Stimulated activated CD4-positive, alpha-beta T cell treated with anti-CD3 and anti-CD28 coated beads, Interleukin-2, amount 100 ng/mL, for 4 hours (primary cell): ENCODE results near the gene CYBA.
A peak's percentile ranks its signal among the peaks of the same experiment; 100 is the strongest.

ENCODE experiments used
- DNase-seq: peaks from one replicate; pipeline ENCODE4 v3.0.0-alpha.2; 2020; ENCODE audit warnings: low read depth

CYBA gene

DNA sequence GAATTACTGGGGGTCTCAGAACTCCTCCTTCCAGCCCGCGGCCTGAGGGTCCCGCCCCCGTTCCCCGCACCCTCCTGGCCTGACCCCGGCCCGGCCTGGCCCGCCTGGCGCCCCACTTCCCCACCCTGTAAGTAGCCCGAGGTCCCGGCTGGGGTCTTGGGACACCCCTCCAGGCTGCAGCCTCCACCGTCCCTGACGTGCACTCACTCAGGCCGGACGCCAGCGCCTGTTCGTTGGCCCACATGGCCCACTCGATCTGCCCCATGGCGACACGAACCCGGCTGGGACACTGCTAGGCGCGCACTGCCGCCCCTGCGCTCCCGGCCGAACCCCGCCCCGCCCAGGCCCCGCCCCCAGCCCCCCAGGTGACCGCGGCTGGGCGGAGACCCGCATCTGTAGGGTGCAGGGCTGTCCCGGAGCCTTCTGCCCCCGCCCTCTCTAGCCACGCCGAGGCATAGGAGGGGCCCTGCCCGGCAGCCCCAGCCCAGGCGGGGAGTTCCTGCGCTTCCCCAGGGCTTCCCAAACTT, at the start of gene CYBA:
Gene CYBA, minus strand, starts transcription at position 305 of the 527 bp plus-strand sequence. Its CDS starts 40 bp downstream, at position 265.
- DNase-seq: peak; percentile 58

DNA sequence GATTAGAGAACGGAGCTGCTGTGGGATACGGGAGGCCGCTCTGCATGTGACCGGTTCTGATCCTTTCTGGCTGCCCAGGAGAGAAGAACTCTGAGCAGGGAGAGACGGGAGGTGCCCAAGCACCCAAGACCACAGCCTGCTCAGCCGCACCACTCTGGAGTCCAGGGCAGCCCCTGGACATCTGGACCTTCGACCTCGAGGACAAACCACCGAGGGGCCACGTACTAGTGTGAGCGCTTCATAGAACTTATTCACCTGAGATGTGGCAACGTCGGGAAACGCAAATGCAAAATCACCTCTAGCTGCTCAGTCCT, 49.4 kb upstream of the CYBA start:
- no peak for DNase-seq

- no peak for DNase-seq
These were observed 48.3 kb upstream of the CYBA start for GRCh38 chr16:88699180-88699579.

DNA sequence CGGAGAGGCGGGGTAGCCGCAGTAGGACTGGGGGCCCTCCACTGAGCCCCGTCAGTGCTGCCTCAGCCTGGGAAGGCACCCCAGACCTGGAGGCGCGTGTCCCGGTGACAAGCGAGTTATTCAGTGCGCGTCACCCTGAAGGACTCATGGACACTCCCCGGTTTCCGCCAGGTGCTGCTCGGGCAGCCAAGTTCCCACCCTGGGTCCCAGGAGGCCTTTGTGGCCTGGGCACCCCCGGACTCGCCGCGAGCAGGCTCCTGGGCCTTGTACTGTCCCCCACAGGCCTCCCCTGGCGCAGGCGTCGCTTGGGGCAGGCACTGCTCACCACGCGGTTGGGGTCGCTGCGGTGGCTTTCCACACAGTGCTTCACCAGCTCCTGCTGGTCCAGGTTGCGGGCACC, 47.8 kb upstream of the CYBA start:
- DNase-seq: no peak

DNA sequence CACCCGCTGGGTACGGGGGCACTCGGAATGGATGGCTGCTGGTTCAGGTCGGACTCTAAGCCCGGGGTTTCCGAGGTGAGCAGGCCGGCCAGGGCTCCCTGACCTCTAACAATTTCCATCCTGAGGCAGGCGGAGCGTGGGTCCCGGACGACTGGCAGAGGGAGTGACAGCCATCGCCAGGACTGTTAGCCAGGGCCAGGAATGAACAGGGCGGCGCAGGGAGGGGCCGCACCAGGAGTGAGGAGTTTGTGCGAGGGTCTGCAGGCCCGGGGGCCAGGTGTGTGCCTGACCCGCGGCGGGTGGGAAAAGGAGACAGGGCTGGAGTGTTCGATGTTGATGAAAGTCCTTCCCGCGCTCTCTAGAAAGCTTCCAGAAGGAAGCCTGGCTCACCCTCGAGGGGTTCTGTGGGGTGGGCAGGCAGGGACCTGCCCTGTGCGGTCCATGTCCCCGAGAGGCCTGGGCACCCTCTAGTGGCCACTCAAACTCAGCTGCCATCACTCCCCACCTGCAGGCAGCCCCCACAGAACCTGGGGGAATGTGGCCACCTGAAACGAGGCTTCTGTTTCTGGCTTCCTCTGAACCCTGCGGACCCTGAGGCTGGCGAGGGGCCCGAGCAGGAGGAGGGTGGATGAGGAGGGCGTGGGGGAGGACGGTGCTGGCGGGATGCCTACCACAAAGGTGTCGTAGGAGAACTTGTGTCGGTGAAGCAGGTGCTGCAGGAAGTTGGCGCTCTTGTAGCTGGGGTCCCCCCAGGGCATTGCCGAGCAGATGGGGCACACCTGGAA, 47.2 kb upstream of the CYBA start:
- DNase-seq: no peak

DNA sequence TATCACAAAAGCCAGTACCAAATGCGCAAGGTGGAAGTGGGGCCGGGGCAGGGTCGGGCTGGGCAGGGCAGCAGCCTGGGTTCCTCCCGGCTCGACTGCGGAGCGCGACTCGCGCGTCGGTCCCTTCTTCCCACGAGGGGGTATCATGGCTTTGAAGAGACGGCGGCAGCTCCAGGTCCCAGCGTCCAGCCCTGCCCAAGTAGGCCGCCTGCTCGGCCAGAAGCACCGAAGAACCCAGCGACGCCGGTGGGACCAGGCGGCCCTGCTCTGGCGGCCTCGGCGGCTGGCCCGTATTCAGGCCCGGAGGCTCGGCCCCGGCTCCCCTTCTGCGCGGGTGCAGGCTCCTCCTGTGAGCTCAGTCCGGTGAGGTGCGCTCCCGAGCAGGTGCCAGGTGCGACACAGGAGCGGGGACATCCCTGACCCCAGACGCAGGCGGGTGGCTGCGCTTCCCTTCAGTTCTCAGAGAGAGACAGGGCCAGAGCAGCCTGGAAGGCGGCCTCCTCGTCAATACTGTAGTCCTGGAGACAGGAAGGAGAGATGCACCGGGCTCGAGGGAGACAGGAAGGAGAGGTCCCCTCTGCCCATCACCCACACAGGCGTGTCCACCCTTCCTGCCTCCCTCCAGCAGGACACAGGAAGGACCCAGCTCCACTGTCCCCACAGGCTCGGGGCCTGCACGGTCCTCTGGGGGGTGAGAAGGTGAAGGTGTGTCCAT, 46.4 kb upstream of the CYBA start:
- DNase-seq: no peak

GRCh38 chr16:88696441-88696840, 45.6 kb upstream of the CYBA start:
- no peak for DNase-seq

- no peak for DNase-seq
These were observed 44.9 kb upstream of the CYBA start for GRCh38 chr16:88695753-88696152.

- no peak for DNase-seq
These were observed 44.4 kb upstream of the CYBA start for GRCh38 chr16:88695218-88695617.

GRCh38 chr16:88694221-88695087, 43.6 kb upstream of the CYBA start:
- DNase-seq: no peak

DNA sequence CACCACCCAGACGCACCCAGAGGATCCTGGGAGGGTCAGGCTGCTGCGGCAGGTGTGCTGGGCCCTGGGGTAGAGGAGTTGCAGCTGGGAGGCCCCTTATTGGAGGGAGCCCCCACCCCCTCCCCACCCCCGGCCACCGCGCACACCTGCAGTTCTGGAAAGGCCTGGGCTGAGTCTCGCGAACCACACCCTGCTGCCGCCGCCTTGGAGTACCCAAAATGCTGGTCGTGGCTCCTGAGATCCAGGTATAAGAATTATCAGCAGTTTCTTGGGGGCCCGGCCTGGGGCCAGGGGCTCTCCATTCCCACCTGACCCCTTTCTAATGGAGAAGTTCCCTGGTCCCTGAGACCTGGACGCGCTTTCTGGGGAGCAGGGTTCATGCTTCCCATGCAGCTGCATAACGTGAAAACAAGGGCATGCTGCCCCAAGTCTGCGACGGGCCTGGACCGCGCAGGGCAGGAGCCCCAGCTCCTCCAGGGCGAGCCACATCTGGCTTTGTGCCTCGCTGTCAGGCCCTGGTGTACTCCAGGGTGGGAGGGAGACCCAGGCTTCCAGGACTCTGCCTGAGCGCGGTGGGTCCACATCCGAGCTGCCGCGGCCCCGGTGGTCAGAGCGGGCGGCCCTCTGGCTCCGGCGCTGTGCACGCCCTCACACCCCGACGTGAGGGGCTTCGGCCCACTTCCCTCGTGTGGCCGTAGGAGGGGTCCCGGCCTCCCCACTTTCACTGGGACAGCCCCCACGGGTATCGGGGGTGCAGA, 42.7 kb upstream of the CYBA start:
- no peak for DNase-seq

GRCh38 chr16:88692861-88693260, 42.0 kb upstream of the CYBA start:
- no peak for DNase-seq

DNA sequence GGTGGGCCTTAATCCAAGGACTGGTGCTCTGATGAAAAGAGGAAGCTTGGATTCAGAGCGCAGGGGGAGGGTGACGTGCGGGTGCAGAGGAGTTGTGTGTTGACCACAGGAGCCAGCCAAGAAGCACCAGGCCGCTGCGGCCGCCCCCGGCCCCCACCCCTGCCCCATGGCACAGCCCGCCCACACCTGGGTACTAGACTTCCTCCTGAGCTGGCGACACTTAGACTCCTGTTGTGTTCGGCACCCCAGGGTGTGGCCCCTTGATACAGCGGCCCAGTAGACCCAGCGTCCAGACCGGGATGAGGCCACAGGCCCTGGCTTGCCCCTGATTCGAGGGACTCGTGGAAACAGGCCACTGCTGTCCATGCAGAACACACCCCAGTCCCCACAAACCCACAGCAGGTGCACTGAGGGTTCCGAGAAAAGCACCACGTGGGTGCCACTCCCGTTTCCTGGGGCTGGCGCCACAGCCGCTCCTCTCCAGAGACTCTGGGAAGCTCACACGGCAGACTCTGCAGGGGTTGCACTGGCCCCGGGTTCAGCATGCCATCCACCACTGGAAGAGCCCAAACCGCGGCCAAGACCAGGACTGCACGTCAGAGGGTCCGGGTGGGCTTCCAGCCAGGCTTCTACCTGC, 41.2 kb upstream of the CYBA start:
- DNase-seq: no peak

DNA sequence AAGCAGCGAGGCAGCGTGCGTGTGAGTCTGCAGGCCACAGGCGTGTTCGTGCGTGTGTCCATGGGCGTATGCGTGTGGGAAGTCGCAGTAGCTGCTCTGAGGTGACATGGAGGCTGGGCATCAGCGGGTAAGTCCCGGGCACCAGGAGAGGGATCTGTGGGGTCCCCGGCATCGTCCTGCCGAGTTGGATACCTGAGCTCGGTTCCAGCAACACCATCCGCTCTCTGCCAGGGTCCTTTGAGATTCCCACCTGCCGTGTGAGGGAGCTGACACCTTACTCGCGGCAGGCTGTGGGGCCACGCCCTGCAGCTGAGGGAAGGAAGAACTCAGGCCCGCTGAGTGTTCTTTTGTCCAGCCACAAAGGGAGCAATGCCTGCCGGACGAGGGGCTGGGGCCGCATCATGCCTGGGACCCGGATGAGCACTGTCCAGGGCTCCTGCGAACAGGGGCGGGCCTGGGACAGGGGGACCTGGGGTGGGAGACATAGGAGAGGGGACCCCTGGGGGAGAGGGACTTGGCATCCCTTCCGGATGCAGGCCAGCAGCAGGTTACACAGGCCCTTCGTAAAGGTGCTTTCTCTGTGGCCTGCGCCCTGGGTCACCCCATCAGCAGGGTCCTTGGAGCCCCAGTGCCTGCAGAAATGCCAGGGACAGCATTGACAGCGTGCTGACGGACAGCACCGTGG, 40.4 kb upstream of the CYBA start:
- no peak for DNase-seq

DNA sequence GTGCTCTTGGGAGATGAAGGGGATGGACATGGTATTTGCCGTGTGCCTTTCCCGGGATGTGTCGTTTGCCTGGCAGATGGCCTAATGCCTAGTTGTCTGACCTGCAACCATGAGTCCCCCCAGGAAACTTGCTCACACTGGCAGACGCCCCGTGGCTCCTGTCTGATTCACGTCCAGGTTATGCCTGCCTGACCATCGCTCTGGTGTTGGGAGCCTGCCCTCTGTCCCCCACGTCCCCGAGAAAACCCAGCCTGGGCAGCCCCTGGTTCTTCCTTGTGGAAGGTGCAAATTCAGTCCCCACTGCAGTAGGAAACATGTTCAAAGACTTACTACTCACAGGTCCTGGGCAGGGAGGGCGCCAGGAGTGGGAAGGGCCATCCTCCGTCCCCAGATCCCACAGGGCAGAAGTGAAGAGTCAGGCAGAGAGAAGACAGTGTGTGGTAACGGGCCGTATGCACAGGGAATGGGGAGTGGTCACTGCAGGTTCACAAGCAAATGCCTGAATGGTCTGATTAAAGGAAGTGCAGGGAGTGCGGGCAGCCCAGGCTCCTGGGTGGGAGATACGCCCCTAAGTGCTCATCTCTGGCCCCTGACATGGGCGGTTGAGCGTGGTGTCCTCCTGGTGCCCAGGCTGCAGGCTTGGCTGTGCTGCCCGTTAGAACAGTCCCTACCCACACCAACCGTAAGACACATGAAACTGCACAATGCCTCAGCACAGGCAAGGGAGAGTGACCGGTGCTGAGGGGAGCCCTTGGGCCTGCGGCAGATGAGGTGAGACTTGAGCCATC, 39.7 kb upstream of the CYBA start:
- no peak for DNase-seq

DNA sequence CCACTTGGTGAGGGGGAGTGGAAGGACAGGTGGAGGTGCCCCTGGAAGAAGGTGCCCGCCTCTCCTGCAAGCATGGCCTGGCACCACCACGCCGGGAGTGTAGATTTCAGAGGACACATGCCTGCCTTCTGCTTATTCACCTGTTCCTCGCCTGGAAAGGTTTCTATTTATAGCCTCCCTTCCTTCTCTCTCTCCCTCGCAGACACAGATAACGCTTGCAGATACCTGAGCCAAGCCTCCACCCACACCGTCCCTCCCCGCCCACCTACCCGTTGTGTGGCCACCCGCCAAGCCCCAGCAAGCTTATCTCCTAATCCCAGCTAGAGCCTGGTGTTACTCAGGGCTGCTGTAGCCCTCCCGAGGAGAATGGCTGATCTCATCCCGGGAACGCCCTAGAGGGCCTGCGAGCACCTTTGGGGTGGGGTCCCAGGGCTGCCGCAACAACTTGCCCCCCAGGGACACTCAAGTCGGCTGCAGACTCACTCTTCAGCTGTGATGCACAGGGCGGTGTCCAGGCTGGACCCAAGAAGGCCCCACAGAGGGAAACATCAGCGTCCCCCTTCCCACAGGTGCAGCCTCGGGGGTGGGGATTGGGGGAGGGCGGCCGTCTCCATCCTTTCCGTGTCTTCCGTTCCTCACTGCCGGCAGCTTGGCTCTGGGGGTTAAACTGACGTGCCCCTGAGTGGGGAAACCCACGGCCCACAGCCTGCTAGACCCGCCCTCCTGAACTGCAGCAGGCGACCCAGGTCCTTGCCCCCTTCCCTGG, 37.3 kb upstream of the CYBA start:
- no peak for DNase-seq

- no peak for DNase-seq
These were observed 36.8 kb upstream of the CYBA start for GRCh38 chr16:88687676-88688012.

DNA sequence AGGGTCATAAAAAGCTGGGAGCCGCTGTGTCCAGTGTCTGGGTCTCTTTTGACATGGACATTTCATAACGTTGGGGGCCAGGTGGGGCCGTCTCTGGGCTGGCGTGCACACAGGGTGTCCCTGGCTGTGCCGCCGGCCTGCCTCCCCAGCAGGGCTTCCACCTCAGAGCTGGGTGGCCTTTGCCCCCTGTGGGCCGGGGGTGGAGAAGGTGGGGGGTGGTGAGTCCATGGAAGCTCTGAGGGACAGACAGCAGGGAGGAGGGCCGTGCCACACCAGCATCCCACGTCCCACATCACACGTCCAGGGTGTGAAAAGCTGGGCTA, 36.4 kb upstream of the CYBA start:
- DNase-seq: no peak
